IMR-90 (cell line): ENCODE data around the gene HDGF. TPM values are rescaled to one million over a fixed set of nuclear protein-coding genes. Genes with fewer than 3 reads are reported as not detected.

Experiments used
- ATAC-seq: fragments of 200-7000 bp; cut with Tn5 transposase; 2 replicates; pipeline ENCODE4 v1.9.1; 2020; ENCODE audit warnings: low read depth, mild to moderate bottlenecking, moderate library complexity
- BruUV-seq: library from RNA; stranded (reverse); fragments of 400-500 nt; replicated peaks from 2 replicates; lab custom pipeline; 2021; lab: Mats Ljungman, UMichigan
- CTCF ChIA-PET: fragments of 300-600 bp; formaldehyde crosslinking; extraction: SDS; loops from one replicate; lab custom pipeline; 2021; ENCODE audit warnings: antibody characterized with exemption; lab: Yijun Ruan, JAX
- POLR2A ChIA-PET: fragments of 300-600 bp; sonication (Branson Sonifier 250); formaldehyde crosslinking; loops from one replicate; lab custom pipeline; 2022; ENCODE audit warnings: antibody characterized with exemption; ENCODE audit not compliant: unreplicated experiment; lab: Charles Lee
- DNase-seq: peaks from one replicate; pipeline ENCODE4 v3.0.0; 2013
- H2AFZ ChIP-seq: replicated peaks from 2 replicates; pipeline ENCODE3; 2013; ENCODE audit warnings: low read length, mild to moderate bottlenecking; ENCODE audit not compliant: poor library complexity
- H2AK5ac ChIP-seq: 2 replicates; pipeline ENCODE4 v1.6.1; 2013; ENCODE audit warnings: low read depth, low read length, inconsistent platforms
- H2AK9ac ChIP-seq: replicated peaks from 2 replicates; pipeline ENCODE3; 2013; ENCODE audit warnings: mild to moderate bottlenecking, low read depth, low read length, moderate library complexity; ENCODE audit not compliant: poor library complexity
- H2BK120ac ChIP-seq: 2 replicates; pipeline ENCODE4 v1.6.1; 2013; ENCODE audit warnings: low read depth, low read length, inconsistent platforms
- H2BK15ac ChIP-seq: 3 replicates; pipeline ENCODE4 v1.6.1; 2013; ENCODE audit warnings: low read depth, low read length, inconsistent platforms
- H2BK20ac ChIP-seq: 2 replicates; pipeline ENCODE4 v1.6.1; 2013; ENCODE audit warnings: low read depth, mild to moderate bottlenecking, inconsistent platforms, low read length, moderate library complexity
- H2BK5ac ChIP-seq: 2 replicates; pipeline ENCODE4 v1.6.1; 2013; ENCODE audit warnings: mild to moderate bottlenecking, low read depth, low read length, inconsistent platforms; ENCODE audit not compliant: poor library complexity, severe bottlenecking
- H3K14ac ChIP-seq: replicated peaks from 2 replicates; pipeline ENCODE4 v1.6.1; 2013; ENCODE audit warnings: low read depth, low read length, inconsistent platforms
- H3K18ac ChIP-seq: 2 replicates; pipeline ENCODE4 v1.6.1; 2013; ENCODE audit warnings: low read depth, low read length, control low read depth
- H3K23ac ChIP-seq: 2 replicates; pipeline ENCODE4 v1.6.1; 2013; ENCODE audit warnings: low read depth, low read length, inconsistent platforms
- H3K27ac ChIP-seq: 2 replicates; pipeline ENCODE4 v1.5.1; 2013; ENCODE audit warnings: mild to moderate bottlenecking, control low read depth, low read length; ENCODE audit not compliant: insufficient read depth
- H3K27me3 ChIP-seq: 2 replicates; pipeline ENCODE4 v1.6.1; 2013; ENCODE audit warnings: low read length; ENCODE audit not compliant: control insufficient read depth, insufficient read depth
- H3K36me3 ChIP-seq: 2 replicates; pipeline ENCODE4 v1.6.1; 2013; ENCODE audit warnings: low read length, mixed read lengths; ENCODE audit not compliant: control insufficient read depth, insufficient read depth
- H3K4ac ChIP-seq: 2 replicates; pipeline ENCODE4 v1.6.1; 2013; ENCODE audit warnings: low read depth, low read length, inconsistent platforms
- H3K4me1 ChIP-seq: 2 replicates; pipeline ENCODE4 v1.6.1; 2013; ENCODE audit warnings: low read length, mixed read lengths; ENCODE audit not compliant: control insufficient read depth, insufficient read depth
- H3K4me2 ChIP-seq: 2 replicates; pipeline ENCODE4 v1.6.1; 2013; ENCODE audit warnings: low read depth, mild to moderate bottlenecking, control low read depth, low read length, moderate library complexity
- H3K4me3 ChIP-seq: 2 replicates; pipeline ENCODE4 v1.5.1; 2013; ENCODE audit warnings: low read depth, mild to moderate bottlenecking, control low read depth, low read length, moderate library complexity; ENCODE audit not compliant: insufficient read depth
- H3K56ac ChIP-seq: 2 replicates; pipeline ENCODE4 v1.6.1; 2013; ENCODE audit warnings: low read length, inconsistent platforms; ENCODE audit not compliant: insufficient read depth; ENCODE audit errors: extremely low read depth
- H3K79me1 ChIP-seq, 2 experiments: 2 replicates each; pipeline ENCODE4 v1.6.1; 2013; ENCODE audit warnings: low read length in 2 of 2, inconsistent platforms in 1 of 2, low read depth in 1 of 2
- H3K9ac ChIP-seq: 2 replicates; pipeline ENCODE4 v1.6.1; 2013; ENCODE audit warnings: low read depth, low read length, control low read depth
- H3K9me1 ChIP-seq: 2 replicates; pipeline ENCODE4 v1.6.1; 2013; ENCODE audit warnings: low read length, inconsistent platforms; ENCODE audit not compliant: insufficient read depth
- H3K9me3 ChIP-seq: 2 replicates; pipeline ENCODE4 v1.6.1; 2013; ENCODE audit warnings: low read length; ENCODE audit not compliant: control insufficient read depth, insufficient read depth
- H4K20me1 ChIP-seq: 2 replicates; pipeline ENCODE4 v1.6.1; 2013; ENCODE audit warnings: low read length, inconsistent platforms; ENCODE audit not compliant: insufficient read depth
- H4K5ac ChIP-seq: 2 replicates; pipeline ENCODE4 v1.6.1; 2013; ENCODE audit warnings: mild to moderate bottlenecking, low read depth, low read length, control low read depth
- H4K8ac ChIP-seq, 2 experiments: 2 replicates each; pipeline ENCODE4 v1.6.1; 2013; ENCODE audit warnings: low read depth in 2 of 2, low read length in 2 of 2, control low read depth in 1 of 2, inconsistent platforms in 1 of 2
- H4K91ac ChIP-seq: 2 replicates; pipeline ENCODE4 v1.6.1; 2013; ENCODE audit warnings: low read depth, low read length, inconsistent platforms; ENCODE audit not compliant: insufficient read depth
- CHD1 ChIP-seq: IDR thresholded peaks from 2 replicates; pipeline ENCODE4 v1.6.1; 2012; ENCODE audit warnings: low read depth, low read length, improper control_type of control experiment
- FOS ChIP-seq: fragments of 150-350 bp; IDR thresholded peaks from 2 replicates; pipeline ENCODE4 v1.6.1; 2016; ENCODE audit warnings: low read depth, low read length
- MAFK ChIP-seq: IDR thresholded peaks from 2 replicates; pipeline ENCODE4 v1.6.1; 2012; ENCODE audit warnings: low read depth, low read length, improper control_type of control experiment
- MAZ ChIP-seq: IDR thresholded peaks from 2 replicates; pipeline ENCODE4 v1.6.1; 2012; ENCODE audit warnings: low read depth, mild to moderate bottlenecking, low read length, improper control_type of control experiment, moderate library complexity, borderline replicate concordance
- NFE2L2 ChIP-seq: fragments of 150-350 bp; IDR thresholded peaks from 2 replicates; pipeline ENCODE4 v1.6.1; 2016; ENCODE audit warnings: low read depth, mild to moderate bottlenecking, low read length
- POLR2A ChIP-seq: IDR thresholded peaks from 2 replicates; pipeline ENCODE4 v1.6.1; 2012; ENCODE audit warnings: mild to moderate bottlenecking, low read depth, low read length
- RAD21 ChIP-seq: IDR thresholded peaks from 2 replicates; pipeline ENCODE4 v1.6.1; 2012; ENCODE audit warnings: low read length, improper control_type of control experiment
- RCOR1 ChIP-seq: IDR thresholded peaks from 2 replicates; pipeline ENCODE4 v1.6.1; 2012; ENCODE audit warnings: mild to moderate bottlenecking, low read length, improper control_type of control experiment; ENCODE audit not compliant: insufficient replicate concordance
- RFX5 ChIP-seq: IDR thresholded peaks from 2 replicates; pipeline ENCODE4 v1.8.0; 2012; ENCODE audit warnings: low read depth, mild to moderate bottlenecking, low read length, moderate library complexity
- SMC3 ChIP-seq: fragments of 150-350 bp; IDR thresholded peaks from 2 replicates; pipeline ENCODE4 v1.6.1; 2016; ENCODE audit warnings: low read depth, mild to moderate bottlenecking, antibody characterized with exemption, low read length, moderate library complexity
- WGBS, 2 experiments: methylation state at CpG; one replicate each; pipeline versions ENCODE4 v1.1.5 to v1.1.7; 2013; ENCODE audit warnings: missing lambda C conversion rate in 2 of 2; ENCODE audit not compliant: insufficient read length in 1 of 2; ENCODE audit errors: extremely low coverage in 2 of 2; 5-methylcytosine and 5-hydroxymethylcytosine counted together
- dilution Hi-C: fragments of 300-500 bp; cut with HindIII; formaldehyde crosslinking; loops from one replicate; pipeline ENCODE4 v1.14.3; 2018; ENCODE audit warnings: low sequenced_read_pairs; ENCODE audit not compliant: unreplicated experiment
- in situ Hi-C: fragments of 300-500 bp; cut with MboI; formaldehyde crosslinking; loops from 3 replicates; pipeline ENCODE4 v1.14.3; 2019; ENCODE audit warnings: low sequenced_read_pairs, inconsistent platforms, mixed read lengths
- intact Hi-C: fragments of 100-400 bp; cut with micrococcal nuclease; formaldehyde crosslinking; loops from 2 replicates; pipeline ENCODE4 v1.10.0; 2022
- polyA plus RNA-seq, 3 experiments: library from polyadenylated mRNA; depleted of rRNA; stranded (reverse); fragments of >200 nt; gene quantifications; 2 replicates each; pipeline ENCODE4 v1.2.3, GENCODE V29; 2012; ENCODE audit warnings: low replicate concordance in 1 of 3
- total RNA-seq: library from RNA; depleted of rRNA; stranded (reverse); fragments of >200 nt; gene quantifications from 2 replicates; pipeline ENCODE4 v1.2.3, GENCODE V29; 2012
- TF ChIP-seq, protein P1 (sequence below): conservative IDR thresholded peaks from 2 replicates; pipeline ENCODE4 v1.5.1; 2012; ENCODE audit warnings: mild to moderate bottlenecking, low read depth, low read length, improper control_type of control experiment
- TF ChIP-seq, protein P2 (sequence below): fragments of 150-350 bp; IDR thresholded peaks from 2 replicates; pipeline ENCODE4 v1.6.1; 2016; ENCODE audit warnings: low read depth, mild to moderate bottlenecking, low read length, moderate library complexity, borderline replicate concordance
- TF ChIP-seq, protein P3 (sequence below): fragments of 150-350 bp; IDR thresholded peaks from 2 replicates; pipeline ENCODE4 v1.6.1; 2017; ENCODE audit warnings: mild to moderate bottlenecking, antibody characterized with exemption, low read length, low read depth

Gene HDGF
- total and polyA plus RNA-seq, 2 of the 4 experiments (the other 2 are of a cell fraction): 94.6 to 123 TPM

DNA sequence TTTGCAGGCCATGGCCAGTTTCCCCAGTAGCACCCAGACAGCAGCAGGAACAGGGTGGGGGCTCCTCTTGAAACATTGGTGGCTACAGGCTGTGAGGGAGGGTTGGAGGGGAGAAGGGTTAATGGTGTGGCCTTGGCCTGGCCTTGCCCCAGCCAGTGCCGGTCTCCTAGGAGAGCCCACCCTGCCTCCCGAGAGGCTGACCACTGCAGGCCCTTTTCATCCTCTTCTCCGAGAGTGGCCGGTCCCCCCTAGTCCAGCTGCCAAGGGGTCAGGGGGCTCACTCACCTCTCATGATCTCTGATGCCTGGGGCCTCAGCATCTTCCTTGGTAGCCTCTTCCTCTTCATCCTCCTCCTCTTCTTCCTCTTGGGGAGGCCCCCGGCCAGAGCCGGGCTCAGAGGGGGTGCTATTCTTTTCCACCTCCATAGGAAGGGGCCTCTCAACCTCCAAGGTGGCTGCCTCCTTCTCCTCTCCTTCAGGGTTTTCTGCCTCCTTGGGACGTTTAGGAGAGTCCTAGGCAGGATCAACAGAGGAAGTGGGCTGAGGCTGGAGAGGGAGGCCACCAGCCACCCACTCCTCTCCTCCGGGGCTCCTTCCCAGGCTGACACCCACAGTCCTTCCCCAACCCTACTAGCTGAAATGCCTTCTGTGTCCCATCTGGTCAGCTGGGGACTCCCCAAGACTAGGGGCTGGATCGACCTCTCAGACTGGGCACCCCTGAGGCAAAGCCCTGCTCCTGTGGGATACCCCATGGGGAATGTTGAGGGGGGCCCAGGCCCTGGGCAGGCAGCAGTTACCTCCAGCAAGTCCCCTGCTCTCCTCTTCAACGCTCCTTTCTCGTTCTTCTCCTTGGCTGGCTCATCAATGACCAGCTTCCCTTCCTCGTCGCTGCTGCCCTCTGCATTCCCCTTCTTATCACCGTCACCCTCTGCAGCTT, 7.8 kb downstream of the HDGF start:
- CTCF ChIA-PET: interaction anchor here (1.7 kb wide), 1 partner anchor 18 kb away, joined by 4 read pairs; no protein-coding TSS in a partner anchor
- H4K20me1 ChIP-seq: 0 out of 2 replicates have a peak, but pooled peaks cover 11% of the 10 kb centered on the region
- H2AK5ac ChIP-seq: no peak overlapping the region
- H2BK120ac ChIP-seq: no peak overlapping the region
- no peaks in the 10 kb centered on the region for H3K9me3 ChIP-seq
- no peak overlapping the region for H2BK20ac ChIP-seq
- BruUV-seq: no TSS peak
- intact Hi-C loops (no loop called here), dilution Hi-C loops (no loop called here), in situ Hi-C loops (no loop called here)
- ATAC-seq: no peak
- no peak overlapping the region for H3K56ac ChIP-seq
- H3K27me3 ChIP-seq: no peaks in the 10 kb centered on the region
- no peak overlapping the region for H4K5ac ChIP-seq
- H3K4me3 ChIP-seq: no peak overlapping the region
- POLR2A ChIA-PET: no interaction called here
- TF ChIP-seq RAD21 (no peak), RCOR1 (no peak), POLR2A (no peak), NFE2L2 (no peak), MAZ (no peak), RFX5 (no peak), SMC3 (no peak), CHD1 (no peak), MAFK (no peak), FOS (no peak)
- TF ChIP-seq, protein P1, sequence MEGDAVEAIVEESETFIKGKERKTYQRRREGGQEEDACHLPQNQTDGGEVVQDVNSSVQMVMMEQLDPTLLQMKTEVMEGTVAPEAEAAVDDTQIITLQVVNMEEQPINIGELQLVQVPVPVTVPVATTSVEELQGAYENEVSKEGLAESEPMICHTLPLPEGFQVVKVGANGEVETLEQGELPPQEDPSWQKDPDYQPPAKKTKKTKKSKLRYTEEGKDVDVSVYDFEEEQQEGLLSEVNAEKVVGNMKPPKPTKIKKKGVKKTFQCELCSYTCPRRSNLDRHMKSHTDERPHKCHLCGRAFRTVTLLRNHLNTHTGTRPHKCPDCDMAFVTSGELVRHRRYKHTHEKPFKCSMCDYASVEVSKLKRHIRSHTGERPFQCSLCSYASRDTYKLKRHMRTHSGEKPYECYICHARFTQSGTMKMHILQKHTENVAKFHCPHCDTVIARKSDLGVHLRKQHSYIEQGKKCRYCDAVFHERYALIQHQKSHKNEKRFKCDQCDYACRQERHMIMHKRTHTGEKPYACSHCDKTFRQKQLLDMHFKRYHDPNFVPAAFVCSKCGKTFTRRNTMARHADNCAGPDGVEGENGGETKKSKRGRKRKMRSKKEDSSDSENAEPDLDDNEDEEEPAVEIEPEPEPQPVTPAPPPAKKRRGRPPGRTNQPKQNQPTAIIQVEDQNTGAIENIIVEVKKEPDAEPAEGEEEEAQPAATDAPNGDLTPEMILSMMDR: no peak
- TF ChIP-seq, protein P2, sequence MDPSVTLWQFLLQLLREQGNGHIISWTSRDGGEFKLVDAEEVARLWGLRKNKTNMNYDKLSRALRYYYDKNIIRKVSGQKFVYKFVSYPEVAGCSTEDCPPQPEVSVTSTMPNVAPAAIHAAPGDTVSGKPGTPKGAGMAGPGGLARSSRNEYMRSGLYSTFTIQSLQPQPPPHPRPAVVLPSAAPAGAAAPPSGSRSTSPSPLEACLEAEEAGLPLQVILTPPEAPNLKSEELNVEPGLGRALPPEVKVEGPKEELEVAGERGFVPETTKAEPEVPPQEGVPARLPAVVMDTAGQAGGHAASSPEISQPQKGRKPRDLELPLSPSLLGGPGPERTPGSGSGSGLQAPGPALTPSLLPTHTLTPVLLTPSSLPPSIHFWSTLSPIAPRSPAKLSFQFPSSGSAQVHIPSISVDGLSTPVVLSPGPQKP: no peak
- TF ChIP-seq, protein P3, sequence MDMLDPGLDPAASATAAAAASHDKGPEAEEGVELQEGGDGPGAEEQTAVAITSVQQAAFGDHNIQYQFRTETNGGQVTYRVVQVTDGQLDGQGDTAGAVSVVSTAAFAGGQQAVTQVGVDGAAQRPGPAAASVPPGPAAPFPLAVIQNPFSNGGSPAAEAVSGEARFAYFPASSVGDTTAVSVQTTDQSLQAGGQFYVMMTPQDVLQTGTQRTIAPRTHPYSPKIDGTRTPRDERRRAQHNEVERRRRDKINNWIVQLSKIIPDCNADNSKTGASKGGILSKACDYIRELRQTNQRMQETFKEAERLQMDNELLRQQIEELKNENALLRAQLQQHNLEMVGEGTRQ: no peak
- peaks cover 22% of the 10 kb centered on the region; the same call in 1 of the 2 replicates for H3K9me1 ChIP-seq
- no peak overlapping the region for H2BK15ac ChIP-seq
- H3K79me1 ChIP-seq: peaks cover 10 to 74% of the 10 kb centered on the region in 2 experiments; a peak in 3 of 4 replicates
- no peak overlapping the region for H3K14ac ChIP-seq
- H3K4ac ChIP-seq: no peak overlapping the region
- no peak overlapping the region for H4K91ac ChIP-seq
- H3K4me2 ChIP-seq: no peak overlapping the region
- no peak overlapping the region for H3K18ac ChIP-seq
- peaks cover 22% of the 10 kb centered on the region for H3K36me3 ChIP-seq
- H2AFZ ChIP-seq: no peak overlapping the region
- no peak overlapping the region for H3K27ac ChIP-seq
- no peak overlapping the region for H3K23ac ChIP-seq
- no peak overlapping the region for H2BK5ac ChIP-seq
- no peak overlapping the region for H4K8ac ChIP-seq
- no peak overlapping the region for H3K9ac ChIP-seq
- H3K4me1 ChIP-seq: peaks cover 21% of the 10 kb centered on the region
- no peak for DNase-seq
- H2AK9ac ChIP-seq: no peak overlapping the region
- WGBS, 2 experiments: 96% methylated on average over 9 of the region's 14 CpGs; no CpG with 5 or more reads in 1 of the 2 experiments
